K562 (cell line): ENCODE measurements around the gene OR10D3. TPM values are rescaled to one million over a fixed set of nuclear protein-coding genes. Genes with fewer than 3 reads are reported as not detected.

Source experiments
- BHLHE40 ChIP-seq: IDR thresholded peaks from 2 replicates; pipeline ENCODE4 v1.6.1; 2011; ENCODE audit warnings: low read length, improper control_type of control experiment
- BRD9 ChIP-seq: fragments of 450-650 bp; IDR thresholded peaks from 2 replicates; pipeline ENCODE4 v1.6.1; 2018; ENCODE audit warnings: low read depth; ENCODE audit not compliant: partially characterized antibody
- GATA2 ChIP-seq: sonication (generic); formaldehyde crosslinking; IDR thresholded peaks from 2 replicates; pipeline ENCODE4 v1.4.0; 2020; ENCODE audit warnings: mild to moderate bottlenecking, missing genetic modification reagents
- GATAD2A ChIP-seq: fragments of 450-650 bp; IDR thresholded peaks from 2 replicates; pipeline ENCODE4 v1.6.1; 2017
- JUN ChIP-seq, 2 experiments: sonication (generic) in 1 of 2; formaldehyde crosslinking in 1 of 2; IDR thresholded peaks; 2 replicates each; pipeline versions ENCODE4 v1.6.1 to v1.8.0; 2012 to 2022; ENCODE audit warnings: borderline replicate concordance in 2 of 2, mild to moderate bottlenecking in 2 of 2, improper control_type of control experiment in 1 of 2, low read depth in 1 of 2, low read length in 1 of 2, missing genetic modification reagents in 1 of 2
- KLF1 ChIP-seq: fragments of 450-650 bp; IDR thresholded peaks from 2 replicates; pipeline ENCODE4 v1.6.1; 2016; ENCODE audit warnings: missing genetic modification characterization, missing compliant biosample characterization
- NKRF ChIP-seq: fragments of 450-650 bp; IDR thresholded peaks from 2 replicates; pipeline ENCODE4 v1.6.1; 2016; ENCODE audit warnings: borderline replicate concordance
- NR3C1 ChIP-seq: sonication (generic); formaldehyde crosslinking; IDR thresholded peaks from 2 replicates; pipeline ENCODE4 v1.8.1; 2022; ENCODE audit warnings: missing genetic modification reagents
- POLR2B ChIP-seq: fragments of 450-650 bp; IDR thresholded peaks from 2 replicates; pipeline ENCODE4 v1.6.1; 2018; ENCODE audit warnings: low read depth; ENCODE audit not compliant: partially characterized antibody
- RBBP5 ChIP-seq: fragments of 200-600 bp; sonication (generic); IDR thresholded peaks from 2 replicates; pipeline ENCODE4 v1.6.1; 2012; ENCODE audit warnings: borderline replicate concordance, mild to moderate bottlenecking, low read length, control low read depth, inconsistent platforms; ENCODE audit not compliant: insufficient read depth, poor library complexity, severe bottlenecking
- SETDB1 ChIP-seq: IDR thresholded peaks from one replicate; pipeline ENCODE4 v1.6.1; 2012; ENCODE audit warnings: low read length, control low read depth, inconsistent platforms
- SOX6 ChIP-seq: fragments of 450-650 bp; IDR thresholded peaks from 2 replicates; pipeline ENCODE4 v1.6.1; 2014; ENCODE audit warnings: mild to moderate bottlenecking
- STAT5B ChIP-seq: fragments of 250-450 bp; sonication (Bioruptor Pico); IDR thresholded peaks from 2 replicates; pipeline ENCODE4 v1.8.0; 2021; ENCODE audit warnings: mild to moderate bottlenecking, inconsistent platforms
- STAT6 ChIP-seq: sonication (generic); formaldehyde crosslinking; IDR thresholded peaks from 2 replicates; pipeline ENCODE4 v1.8.1; 2023; ENCODE audit warnings: mild to moderate bottlenecking, missing genetic modification reagents
- TCF7L2 ChIP-seq: fragments of 150-350 bp; IDR thresholded peaks from 2 replicates; pipeline ENCODE4 v1.6.1; 2016; ENCODE audit warnings: low read depth, mild to moderate bottlenecking, low read length, moderate library complexity
- U2AF1 ChIP-seq: fragments of 200-400 bp; formaldehyde crosslinking; optimal IDR thresholded peaks from 2 replicates; pipeline ENCODE3; 2017; ENCODE audit warnings: mild to moderate bottlenecking, low read depth, low read length, moderate library complexity
- ZNF146 ChIP-seq: IDR thresholded peaks from one replicate; pipeline ENCODE4 v1.6.1; 2018; ENCODE audit warnings: missing compliant biosample characterization; ENCODE audit not compliant: unreplicated experiment
- ZNF609 ChIP-seq: sonication (generic); formaldehyde crosslinking; IDR thresholded peaks from 2 replicates; pipeline ENCODE4 v1.8.1; 2023; ENCODE audit warnings: missing genetic modification reagents, mild to moderate bottlenecking, borderline replicate concordance
- ZNF668 ChIP-seq: fragments of 250-450 bp; sonication (Bioruptor Pico); IDR thresholded peaks from 2 replicates; pipeline ENCODE4 v1.8.0; 2022; ENCODE audit warnings: mild to moderate bottlenecking, inconsistent platforms
- polyA plus RNA-seq, 8 experiments: library from polyadenylated mRNA; depleted of rRNA in 4 of 8; stranded (reverse) in 5 of 8; unstranded in 3 of 8; fragments of >200 nt; fragmentation: Nextera tagmentation in 2 of 8; fragmentation: Illumina TruSeq in 1 of 8; extraction: Ambion mirVana in 2 of 8; extraction: Trizol in 1 of 8; gene quantifications; 2 replicates each; pipeline versions ENCODE4 v1.2.1 to v1.2.3, GENCODE V29; 2011 to 2014; ENCODE audit warnings: inconsistent platforms in 1 of 8, missing spikeins in 1 of 8
- total RNA-seq, 7 experiments: library from RNA; depleted of rRNA in 6 of 7; stranded (reverse); fragments of >200 nt in 6 of 7; fragmentation: Illumina TruSeq in 2 of 7; extraction: Trizol in 2 of 7; gene quantifications; 2 replicates each; pipeline versions ENCODE4 v1.2.1 to v1.2.3, GENCODE V29; 2011 to 2021; ENCODE audit warnings: low replicate concordance in 1 of 7

Gene OR10D3
- total and polyA plus RNA-seq, 9 of the 15 experiments (the other 6 are each of a cell fraction or from before 2014, with no cell fraction given): 0.07 to 2.9 (median 0.80) TPM; not detected in 1

GRCh38 chr11:124207102-124207792 is 24.1 kb downstream of the OR10D3 start (continued):
- TF ChIP-seq POLR2B: no peak
- peak; percentile 86 for TF ChIP-seq GATAD2A
- no peak; the same call in 1 of the 2 replicates for TF ChIP-seq STAT6 (CRISPR knock-in tag)
- TF ChIP-seq GATA2 (CRISPR knock-in tag): peak; percentile 74
- TF ChIP-seq NR3C1 (CRISPR knock-in tag): no peak
- TF ChIP-seq U2AF1: no peak
- no peak; the same call in 1 of the 2 replicates for TF ChIP-seq KLF1 (tag)
- TF ChIP-seq JUN (IDR thresholded peaks at IDR 0.05; ENCODE audit: borderline replicate concordance, low read depth, low read length): peak; percentile 76; the same call in 1 of the 2 replicates
- no peak for TF ChIP-seq JUN (CRISPR knock-in tag; IDR thresholded peaks at IDR 0.05; ENCODE audit: borderline replicate concordance)
- peak; percentile 62; the same call in 1 of the 2 replicates for TF ChIP-seq ZNF668 (CRISPR knock-in tag)
- no peak for TF ChIP-seq SETDB1
- TF ChIP-seq BHLHE40: no peak
- TF ChIP-seq SOX6: peak; percentile 85
- TF ChIP-seq STAT5B (CRISPR knock-in tag): no peak
- no peak for TF ChIP-seq RBBP5
- peak; percentile 85 for TF ChIP-seq BRD9
- TF ChIP-seq ZNF609 (CRISPR knock-in tag): no peak
- peak; percentile 44; the same call in 1 of the 2 replicates for TF ChIP-seq NKRF
- TF ChIP-seq TCF7L2: no peak
- TF ChIP-seq ZNF146 (CRISPR knock-in tag): no peak
